Measurements from ENCODE around the gene SYNJ2. TPM values are rescaled to one million over a fixed set of nuclear protein-coding genes. Genes with fewer than 3 reads are reported as not detected.

The SYNJ2 gene
- total and polyA plus RNA-seq, 7 experiments from 2014 or later: 12.0 to 36.6 (median 22.5) TPM

DNA sequence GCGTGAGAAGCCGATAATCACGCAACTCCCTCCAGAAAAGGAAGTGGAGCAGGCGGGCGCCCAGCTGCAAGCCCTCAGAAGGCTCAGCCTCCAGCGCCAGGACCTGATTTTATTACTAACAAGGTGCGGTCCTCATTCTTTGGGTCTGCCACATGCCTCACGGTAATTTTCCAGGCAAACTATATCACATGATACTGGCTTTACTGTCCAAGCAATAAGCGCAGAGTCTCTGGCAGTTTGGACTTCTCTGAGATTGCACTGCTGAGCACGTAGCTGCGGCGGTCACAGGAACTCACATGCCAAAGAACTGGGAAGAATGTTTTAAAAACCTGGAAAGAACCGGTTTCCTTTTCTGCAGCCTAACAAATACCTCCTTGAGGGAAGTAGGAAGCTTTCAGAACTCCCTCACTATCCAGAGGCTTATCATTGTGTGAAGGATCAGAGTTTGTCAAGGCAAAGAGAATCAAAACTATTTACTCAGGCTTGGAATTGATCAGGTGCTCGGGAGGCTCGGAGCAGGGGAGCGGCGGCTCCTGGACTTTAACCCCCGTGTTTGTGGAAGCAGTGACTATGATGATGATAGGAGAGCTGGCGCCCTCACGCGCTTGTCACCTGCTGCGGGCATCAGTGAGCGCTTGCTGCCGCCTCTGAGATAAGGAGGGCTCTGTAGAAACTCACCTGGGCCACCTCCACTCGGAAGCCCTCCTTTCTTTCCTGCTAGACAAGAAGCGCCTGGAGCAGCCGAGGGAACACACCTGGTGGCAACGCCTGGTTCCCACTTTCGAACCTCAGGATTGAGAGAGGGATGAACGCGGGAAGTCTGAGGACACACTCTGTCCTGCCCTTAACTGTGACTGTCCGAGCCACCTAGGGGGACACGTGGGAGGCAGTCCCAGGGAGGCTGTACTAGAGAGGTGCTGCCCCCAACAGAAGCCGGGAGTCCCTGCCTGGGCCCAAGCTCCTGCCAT lies 27.2 kb upstream of the SYNJ2 start:
- Histone ChIP-seq H3K9me3 (ENCODE audit: control insufficient read depth in 2 of 3, low read length in 3 of 3) (peaks cover 0 to 5% (median 0%) of the 10 kb centered on the region in 3 experiments), H3K4me1 (ENCODE audit: control insufficient read depth in 2 of 2, insufficient read depth in 2 of 2, low read length in 2 of 2) (no peaks in the 10 kb centered on the region), H3K4me3 (ENCODE audit: low read length) (no peak overlapping the region), H3K27me3 (ENCODE audit: control insufficient read depth in 2 of 2, insufficient read depth in 2 of 2, low read length in 2 of 2) (no peaks in the 10 kb centered on the region), H3K36me3 (ENCODE audit: control insufficient read depth in 2 of 3, insufficient read depth in 3 of 3, low read length in 3 of 3) (no peaks in the 10 kb centered on the region), H3K27ac (ENCODE audit: low read depth, low read length) (no peak overlapping the region)
- H3K9me3 Mint-ChIP-seq: peaks cover 8 to 36% (median 17%) of the 10 kb centered on the region in 11 donors
- CTCF ChIA-PET: no interaction called here
- no peak for ATAC-seq
- no peak for DNase-seq
- intact Hi-C loops (cut with micrococcal nuclease): no loop called here
- H3K4me1 Mint-ChIP-seq: no peaks in the 10 kb centered on the region
- peaks cover 0 to 17% (median 0%) of the 10 kb centered on the region in 5 donors for H3K27me3 Mint-ChIP-seq
- peaks cover 5 to 16% (median 11%) of the 10 kb centered on the region in 5 donors for H3K36me3 Mint-ChIP-seq
- peak overlapping the region in 1 of 9 donors; percentile 85 for H3K27ac Mint-ChIP-seq
- peak overlapping the region in 2 of 10 donors; percentile 36 to 58 for H3K4me3 Mint-ChIP-seq
- POLR2A ChIA-PET: interaction anchor here (0.6 kb wide), 1 partner anchor 11 kb away, joined by 3 read pairs; no protein-coding TSS in a partner anchor

- no peaks in the 10 kb centered on the region for H3K36me3 ChIP-seq (ENCODE audit: control insufficient read depth in 2 of 3, insufficient read depth in 3 of 3, low read length in 3 of 3)
- Mint-ChIP-seq H3K4me3 (no peak overlapping the region), H3K9me3 (peaks cover 11 to 32% (median 20%) of the 10 kb centered on the region in 11 donors), H3K27me3 (peaks cover 0 to 8% (median 0%) of the 10 kb centered on the region in 5 donors), H3K36me3 (peaks cover 6 to 18% (median 16%) of the 10 kb centered on the region in 5 donors), H3K27ac (no peak overlapping the region), H3K4me1 (peaks cover 0 to under 1% (median 0%) of the 10 kb centered on the region in 7 donors)
- ChIA-PET CTCF (interaction anchor here (1.2 kb wide), 1 partner anchor 29 kb away, joined by 3 read pairs; no protein-coding TSS in a partner anchor), POLR2A (no interaction called here)
- H3K27me3 ChIP-seq (ENCODE audit: control insufficient read depth in 2 of 2, insufficient read depth in 2 of 2, low read length in 2 of 2): no peaks in the 10 kb centered on the region
- H3K4me3 ChIP-seq (ENCODE audit: low read length): no peak overlapping the region
- DNase-seq: no peak
- no peaks in the 10 kb centered on the region for H3K4me1 ChIP-seq (ENCODE audit: control insufficient read depth in 2 of 2, insufficient read depth in 2 of 2, low read length in 2 of 2)
- ATAC-seq: no peak
- no peak overlapping the region for H3K27ac ChIP-seq (ENCODE audit: low read depth, low read length)
- intact Hi-C loops (cut with micrococcal nuclease): no loop called here
- H3K9me3 ChIP-seq (ENCODE audit: control insufficient read depth in 2 of 3, low read length in 3 of 3): peaks cover 0 to 5% (median 0%) of the 10 kb centered on the region in 3 experiments
Measured at GRCh38 chr6:157955675-157956074, 26.0 kb upstream of the SYNJ2 start.

DNA sequence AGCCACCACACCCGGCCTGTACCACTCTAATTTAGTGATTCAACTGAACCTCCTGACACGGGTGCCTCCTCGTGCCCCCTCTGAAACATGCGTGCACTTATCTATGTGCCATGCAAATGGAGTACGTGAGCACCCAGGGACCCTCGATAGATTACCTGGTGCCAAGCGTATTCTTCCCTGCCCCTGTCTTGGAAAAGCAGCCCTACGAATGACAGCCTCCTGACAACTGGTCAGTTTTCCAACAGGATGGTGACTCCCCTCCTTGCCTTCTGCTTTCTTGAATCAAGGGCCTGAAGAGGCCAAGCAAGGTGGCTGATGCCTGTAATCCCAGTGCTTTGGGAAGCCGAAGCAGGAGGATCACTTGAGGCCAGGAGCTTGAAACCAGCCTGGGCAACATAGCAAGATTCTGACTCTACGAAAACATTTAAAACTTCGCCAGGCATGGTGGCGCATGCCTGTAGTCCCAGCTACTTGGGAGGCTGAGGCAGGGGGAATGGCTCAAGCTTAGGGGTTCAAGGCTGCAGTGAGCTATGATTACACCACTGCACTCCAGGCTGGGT lies 25.4 kb upstream of the SYNJ2 start:
- Histone ChIP-seq H3K4me3 (ENCODE audit: low read length) (no peak overlapping the region), H3K27ac (ENCODE audit: low read depth, low read length) (no peak overlapping the region), H3K9me3 (ENCODE audit: control insufficient read depth in 2 of 3, low read length in 3 of 3) (peaks cover 0 to 5% (median 0%) of the 10 kb centered on the region in 3 experiments), H3K4me1 (ENCODE audit: control insufficient read depth in 2 of 2, insufficient read depth in 2 of 2, low read length in 2 of 2) (no peaks in the 10 kb centered on the region), H3K36me3 (ENCODE audit: control insufficient read depth in 2 of 3, insufficient read depth in 3 of 3, low read length in 3 of 3) (no peaks in the 10 kb centered on the region), H3K27me3 (ENCODE audit: control insufficient read depth in 2 of 2, insufficient read depth in 2 of 2, low read length in 2 of 2) (no peaks in the 10 kb centered on the region)
- no peak for ATAC-seq
- Mint-ChIP-seq H3K4me3 (no peak overlapping the region), H3K4me1 (peaks cover 0 to 6% (median 2%) of the 10 kb centered on the region in 7 donors), H3K27ac (no peak overlapping the region), H3K9me3 (peaks cover 7 to 27% (median 17%) of the 10 kb centered on the region in 11 donors), H3K36me3 (peaks cover 6 to 22% (median 12%) of the 10 kb centered on the region in 5 donors), H3K27me3 (peaks cover 0 to 6% (median 0%) of the 10 kb centered on the region in 5 donors)
- ChIA-PET POLR2A (interaction anchor here (1.0 kb wide), 1 partner anchor 202 kb away, joined by 3 read pairs; no protein-coding TSS in a partner anchor), CTCF (interaction anchor here (1.1 to 1.2 kb wide), 2 partner anchors 30 to 113 kb away, joined by 3 read pairs; no protein-coding TSS in a partner anchor)
- DNase-seq: no peak
- intact Hi-C loops (cut with micrococcal nuclease): no loop called here

DNA sequence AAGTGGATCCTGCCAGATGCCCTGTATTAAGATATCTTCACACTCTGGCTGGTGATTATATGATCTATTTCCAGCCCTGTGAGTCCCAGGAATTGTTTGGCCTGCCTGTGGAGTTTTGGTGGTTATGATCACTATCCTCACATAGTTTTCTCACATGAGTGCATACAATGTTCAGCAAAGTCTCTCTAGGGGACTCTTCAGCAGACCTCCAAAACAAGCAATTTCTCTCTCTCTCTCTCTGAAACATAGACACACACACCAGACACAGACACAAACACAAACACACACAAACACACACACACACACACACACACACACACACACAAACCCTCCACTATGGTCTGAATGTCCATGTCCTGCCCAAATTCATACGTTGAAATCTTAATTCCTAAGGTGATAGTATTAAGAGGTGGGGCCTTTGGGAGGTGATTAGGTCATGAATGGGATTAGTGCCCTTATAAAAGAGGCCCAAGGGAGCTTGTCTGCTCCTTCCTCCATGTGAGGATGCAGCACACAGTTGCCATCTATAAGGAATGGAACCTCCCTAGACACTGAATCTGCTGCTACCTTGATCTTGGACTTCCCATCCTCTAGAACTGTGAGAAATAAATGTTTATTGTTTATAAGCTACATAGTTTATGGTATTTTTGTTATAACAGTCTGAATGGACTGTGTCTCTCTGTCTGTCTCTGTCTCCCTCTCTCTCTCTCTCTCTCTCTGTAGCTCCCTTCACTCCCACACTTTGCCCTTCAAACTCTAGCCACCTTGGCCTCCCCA lies 22.0 kb upstream of the SYNJ2 start:
- H3K9me3 Mint-ChIP-seq: peaks cover 7 to 26% (median 17%) of the 10 kb centered on the region in 11 donors

GRCh38 chr6:157961153-157961831 lies 20.4 kb upstream of the SYNJ2 start:
- Mint-ChIP-seq H3K36me3 (peaks cover 6 to 41% (median 12%) of the 10 kb centered on the region in 5 donors), H3K4me3 (peak overlapping the region in 3 of 10 donors; percentile 36 to 39 (median 39)), H3K9me3 (peaks cover 7 to 26% (median 20%) of the 10 kb centered on the region in 11 donors), H3K4me1 (peaks cover 8 to 32% (median 28%) of the 10 kb centered on the region in 7 donors), H3K27ac (peak overlapping the region in 4 of 9 donors; percentile 20 to 92 (median 53)), H3K27me3 (no peaks in the 10 kb centered on the region)
- H3K27me3 ChIP-seq (ENCODE audit: control insufficient read depth in 2 of 2, insufficient read depth in 2 of 2, low read length in 2 of 2): no peaks in the 10 kb centered on the region
- intact Hi-C loops (cut with micrococcal nuclease): loop anchor here (5.0 kb wide), 3 partner anchors 74 to 246 kb away; no protein-coding TSS in a partner anchor
- ChIA-PET POLR2A (no interaction called here), CTCF (interaction anchor here (0.6 kb wide), 1 partner anchor 17 kb away, joined by 4 read pairs; no protein-coding TSS in a partner anchor)
- DNase-seq (no peak), ATAC-seq (no peak)
- no peak overlapping the region for H3K4me3 ChIP-seq (ENCODE audit: low read length)
- H3K4me1 ChIP-seq (ENCODE audit: control insufficient read depth in 2 of 2, insufficient read depth in 2 of 2, low read length in 2 of 2): peaks cover 0 to 14% of the 10 kb centered on the region in 2 donors
- H3K9me3 ChIP-seq (ENCODE audit: control insufficient read depth in 2 of 3, low read length in 3 of 3): peaks cover 0 to 5% (median 0%) of the 10 kb centered on the region in 3 experiments
- no peaks in the 10 kb centered on the region for H3K36me3 ChIP-seq (ENCODE audit: control insufficient read depth in 2 of 3, insufficient read depth in 3 of 3, low read length in 3 of 3)
- H3K27ac ChIP-seq (ENCODE audit: low read depth, low read length): no peak overlapping the region

More for the DNA sequence above, 22.0 kb upstream of the SYNJ2 start:
- H3K27me3 Mint-ChIP-seq: no peaks in the 10 kb centered on the region
- Histone ChIP-seq H3K9me3 (ENCODE audit: control insufficient read depth in 2 of 3, low read length in 3 of 3) (peaks cover 0 to 5% (median 0%) of the 10 kb centered on the region in 3 experiments), H3K27ac (ENCODE audit: low read depth, low read length) (no peak overlapping the region), H3K36me3 (ENCODE audit: control insufficient read depth in 2 of 3, insufficient read depth in 3 of 3, low read length in 3 of 3) (no peaks in the 10 kb centered on the region), H3K4me1 (ENCODE audit: control insufficient read depth in 2 of 2, insufficient read depth in 2 of 2, low read length in 2 of 2) (peaks cover 0 to 14% of the 10 kb centered on the region in 2 donors), H3K4me3 (ENCODE audit: low read length) (no peak overlapping the region), H3K27me3 (ENCODE audit: control insufficient read depth in 2 of 2, insufficient read depth in 2 of 2, low read length in 2 of 2) (no peaks in the 10 kb centered on the region)
- no peak overlapping the region for H3K27ac Mint-ChIP-seq
- H3K4me3 Mint-ChIP-seq: peak overlapping the region in 1 of 10 donors; percentile 13
- DNase-seq (no peak), ATAC-seq (no peak)
- peaks cover 6 to 36% (median 12%) of the 10 kb centered on the region in 5 donors for H3K36me3 Mint-ChIP-seq
- peaks cover 8 to 32% (median 28%) of the 10 kb centered on the region in 7 donors for H3K4me1 Mint-ChIP-seq
- intact Hi-C loops (cut with micrococcal nuclease): loop anchor here (5.0 kb wide), 3 partner anchors 72 to 248 kb away; no protein-coding TSS in a partner anchor
- CTCF ChIA-PET: interaction anchor here (0.9 kb wide), 1 partner anchor 12 kb away, joined by 3 read pairs; no protein-coding TSS in a partner anchor
- POLR2A ChIA-PET: no interaction called here
